Keratinocyte (primary cell): ENCODE data around the gene ALDOA. TPM values are rescaled to one million over a fixed set of nuclear protein-coding genes. Genes with fewer than 3 reads are reported as not detected.

Source experiments
- DNase-seq: peaks from one replicate; pipeline ENCODE4 v3.0.0-alpha.2; 2011; ENCODE audit warnings: low read depth, missing footprints, low spot score
- FAIRE-seq: peaks from 2 replicates; lab custom pipeline; 2011; peaks lifted over from hg19 to GRCh38; lab: Jason Lieb, UNC
- H2AFZ ChIP-seq: 2 replicates; pipeline ENCODE4 v1.6.0; 2012; ENCODE audit warnings: low read length, control low read depth, inconsistent platforms; ENCODE audit not compliant: control insufficient read depth
- H3K27ac ChIP-seq: 2 replicates; pipeline ENCODE4 v1.5.1; 2011; ENCODE audit warnings: low read length; ENCODE audit not compliant: control insufficient read depth, insufficient read depth
- H3K27me3 ChIP-seq: 3 replicates; pipeline ENCODE4 v1.6.0; 2011; ENCODE audit warnings: low read length; ENCODE audit not compliant: control insufficient read depth, insufficient read depth; ENCODE audit errors: extremely low read depth
- H3K36me3 ChIP-seq, 2 experiments: 2 replicates in 1 of 2; 3 replicates in 1 of 2; pipeline ENCODE4 v1.5.1; 2011; ENCODE audit warnings: low read length in 2 of 2, mild to moderate bottlenecking in 1 of 2; ENCODE audit not compliant: control insufficient read depth in 2 of 2, insufficient read depth in 2 of 2; ENCODE audit errors: extremely low read depth in 1 of 2
- H3K4me1 ChIP-seq: 3 replicates; pipeline ENCODE4 v1.5.1; 2011; ENCODE audit warnings: low read length; ENCODE audit not compliant: control insufficient read depth, insufficient read depth; ENCODE audit errors: extremely low read depth
- H3K4me2 ChIP-seq: 3 replicates; pipeline ENCODE4 v1.6.0; 2011; ENCODE audit warnings: low read depth, low read length; ENCODE audit not compliant: control insufficient read depth, insufficient read depth; ENCODE audit errors: extremely low read depth
- H3K4me3 ChIP-seq, 3 experiments: fragments of 200-600 bp in 1 of 3; sonication (generic) in 1 of 3; 2 replicates in 2 of 3; 3 replicates in 1 of 3; pipeline ENCODE4 v1.5.1; 2011 to 2016; ENCODE audit warnings: low read length in 3 of 3, mild to moderate bottlenecking in 3 of 3, control low read depth in 2 of 3, inconsistent platforms in 1 of 3, low read depth in 1 of 3, mixed read lengths in 1 of 3, mixed run types in 1 of 3, moderate library complexity in 1 of 3; ENCODE audit not compliant: control insufficient read depth in 2 of 3, insufficient read depth in 2 of 3; ENCODE audit errors: extremely low read depth in 1 of 3
- H3K79me2 ChIP-seq: 2 replicates; pipeline ENCODE4 v1.6.0; 2012; ENCODE audit warnings: low read length; ENCODE audit not compliant: control insufficient read depth, insufficient read depth
- H3K9ac ChIP-seq: 3 replicates; pipeline ENCODE4 v1.6.0; 2011; ENCODE audit warnings: low read length; ENCODE audit not compliant: control insufficient read depth, insufficient read depth; ENCODE audit errors: extremely low read depth
- H3K9me1 ChIP-seq: 3 replicates; pipeline ENCODE4 v1.6.0; 2011; ENCODE audit warnings: low read length; ENCODE audit not compliant: control insufficient read depth, insufficient read depth; ENCODE audit errors: extremely low read depth
- H3K9me3 ChIP-seq: 2 replicates; pipeline ENCODE4 v1.5.1; 2012; ENCODE audit warnings: low read depth, low read length; ENCODE audit not compliant: control insufficient read depth
- H4K20me1 ChIP-seq: 3 replicates; pipeline ENCODE4 v1.6.0; 2011; ENCODE audit warnings: low read length; ENCODE audit not compliant: control insufficient read depth, insufficient read depth; ENCODE audit errors: extremely low read depth
- EZH2 ChIP-seq: IDR thresholded peaks from one replicate; pipeline ENCODE4 v1.6.1; 2012; ENCODE audit warnings: inconsistent platforms, mild to moderate bottlenecking, low read length, moderate library complexity
- dilution Hi-C: fragments of 300-500 bp; cut with MboI; formaldehyde crosslinking; loops from one replicate; pipeline ENCODE4 v1.7.0; 2020; ENCODE audit warnings: low sequenced_read_pairs; ENCODE audit not compliant: extremely low pct_ligation_motif_present
- polyA plus RNA-seq, 5 experiments: library from polyadenylated mRNA; depleted of rRNA in 3 of 5; stranded (reverse) in 3 of 5; stranded (forward) in 1 of 5; unstranded in 1 of 5; fragments of >200 nt; gene quantifications; 1 replicate in 1 of 5; 2 replicates in 3 of 5; 3 replicates in 1 of 5; pipeline versions ENCODE4 v1.2.1 to v1.2.3, GENCODE V29; 2011 to 2012; ENCODE audit warnings: missing spikeins in 2 of 5, low read depth in 1 of 5, low replicate concordance in 1 of 5
- TF ChIP-seq, protein P1 (sequence below), 3 experiments: IDR thresholded peaks in 1 of 3; conservative IDR thresholded peaks in 1 of 3; optimal IDR thresholded peaks in 1 of 3; 2 replicates in 2 of 3; 3 replicates in 1 of 3; pipeline versions ENCODE3 to v1.5.1; 2011; ENCODE audit warnings: low read length in 3 of 3, mild to moderate bottlenecking in 3 of 3, moderate library complexity in 2 of 3, control low read depth in 1 of 3, inconsistent platforms in 1 of 3; ENCODE audit not compliant: insufficient read depth in 2 of 3; ENCODE audit errors: extremely low read depth in 1 of 3

The ALDOA gene
- polyA plus RNA-seq, 1 donor (not counting 4 experiments of a cell fraction or from before 2014, with no cell fraction given), result 800 TPM

DNA sequence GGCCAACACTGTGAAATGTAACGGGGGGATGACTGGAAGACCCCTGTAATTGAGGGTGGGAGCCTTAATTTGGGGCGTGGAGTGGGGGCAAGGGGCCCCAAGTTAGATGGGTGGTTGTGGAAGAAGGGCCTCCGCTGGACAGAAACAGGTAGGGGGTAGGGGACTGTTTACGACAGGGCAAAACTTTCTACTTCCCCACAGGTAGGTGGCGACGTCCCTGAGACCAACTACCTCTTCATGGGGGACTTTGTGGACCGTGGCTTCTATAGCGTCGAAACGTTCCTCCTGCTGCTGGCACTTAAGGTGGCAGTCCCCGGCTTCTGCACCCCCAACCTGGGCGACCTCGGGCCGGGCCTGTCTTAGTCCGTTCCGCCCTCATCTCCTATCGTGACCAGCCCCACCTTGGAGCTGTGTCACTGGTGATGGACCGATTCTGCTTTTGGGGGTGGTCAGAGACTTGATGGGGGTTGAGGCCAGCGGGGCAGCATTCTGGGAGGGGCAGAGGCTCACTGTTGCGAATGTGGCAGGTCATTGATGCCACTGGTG, 17.1 kb downstream of the ALDOA start:
- H3K36me3 ChIP-seq, result peaks cover 47 to 56% of the 10 kb centered on the region in 2 experiments

DNA sequence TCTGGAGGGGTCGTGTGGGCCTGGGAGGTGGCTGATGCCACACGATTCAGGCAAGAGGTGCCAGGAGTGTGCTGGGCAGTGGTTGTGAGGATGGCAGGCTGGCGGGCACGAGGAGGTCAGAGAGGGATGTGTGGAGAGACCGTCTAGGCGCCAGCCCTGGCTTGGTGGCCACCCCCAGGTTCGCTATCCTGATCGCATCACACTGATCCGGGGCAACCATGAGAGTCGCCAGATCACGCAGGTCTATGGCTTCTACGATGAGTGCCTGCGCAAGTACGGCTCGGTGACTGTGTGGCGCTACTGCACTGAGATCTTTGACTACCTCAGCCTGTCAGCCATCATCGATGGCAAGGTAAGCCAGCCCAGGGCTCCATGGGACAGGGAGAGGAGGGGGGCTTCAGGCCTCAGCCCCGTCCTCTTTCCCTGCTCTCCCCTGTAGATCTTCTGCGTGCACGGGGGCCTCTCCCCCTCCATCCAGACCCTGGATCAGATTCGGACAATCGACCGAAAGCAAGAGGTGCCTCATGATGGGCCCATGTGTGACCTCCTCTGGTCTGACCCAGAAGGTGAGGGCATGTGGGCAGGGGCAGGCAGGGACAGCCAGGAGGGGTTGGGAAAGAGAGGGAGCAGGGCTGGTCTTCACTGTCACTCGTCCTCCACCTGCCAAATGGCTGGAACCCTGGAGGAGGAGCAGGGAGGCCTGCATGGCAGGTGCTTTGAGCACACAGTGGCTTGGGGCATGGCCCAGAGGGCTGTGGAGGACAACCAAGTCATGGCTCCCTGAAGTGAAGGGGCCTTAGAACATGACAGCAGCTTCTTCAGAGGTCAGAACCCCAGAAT, 17.9 kb downstream of the ALDOA start:
- no peak for DNase-seq
- Histone ChIP-seq H3K36me3 (peaks cover 42 to 48% of the 10 kb centered on the region in 2 experiments), H3K9ac (no peak overlapping the region), H3K9me1 (no peaks in the 10 kb centered on the region), H3K4me3 (no peak overlapping the region), H3K79me2 (peaks cover 28% of the 10 kb centered on the region), H3K9me3 (no peaks in the 10 kb centered on the region), H3K4me1 (peaks cover 2% of the 10 kb centered on the region), H4K20me1 (peaks cover 5% of the 10 kb centered on the region), H2AFZ (no peak overlapping the region), H3K27me3 (no peaks in the 10 kb centered on the region), H3K27ac (no peak overlapping the region), H3K4me2 (no peak overlapping the region)
- FAIRE-seq, result no peak
- dilution Hi-C loops, result no loop called here
- no peak for TF ChIP-seq EZH2
- TF ChIP-seq, protein P1, sequence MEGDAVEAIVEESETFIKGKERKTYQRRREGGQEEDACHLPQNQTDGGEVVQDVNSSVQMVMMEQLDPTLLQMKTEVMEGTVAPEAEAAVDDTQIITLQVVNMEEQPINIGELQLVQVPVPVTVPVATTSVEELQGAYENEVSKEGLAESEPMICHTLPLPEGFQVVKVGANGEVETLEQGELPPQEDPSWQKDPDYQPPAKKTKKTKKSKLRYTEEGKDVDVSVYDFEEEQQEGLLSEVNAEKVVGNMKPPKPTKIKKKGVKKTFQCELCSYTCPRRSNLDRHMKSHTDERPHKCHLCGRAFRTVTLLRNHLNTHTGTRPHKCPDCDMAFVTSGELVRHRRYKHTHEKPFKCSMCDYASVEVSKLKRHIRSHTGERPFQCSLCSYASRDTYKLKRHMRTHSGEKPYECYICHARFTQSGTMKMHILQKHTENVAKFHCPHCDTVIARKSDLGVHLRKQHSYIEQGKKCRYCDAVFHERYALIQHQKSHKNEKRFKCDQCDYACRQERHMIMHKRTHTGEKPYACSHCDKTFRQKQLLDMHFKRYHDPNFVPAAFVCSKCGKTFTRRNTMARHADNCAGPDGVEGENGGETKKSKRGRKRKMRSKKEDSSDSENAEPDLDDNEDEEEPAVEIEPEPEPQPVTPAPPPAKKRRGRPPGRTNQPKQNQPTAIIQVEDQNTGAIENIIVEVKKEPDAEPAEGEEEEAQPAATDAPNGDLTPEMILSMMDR (optimal IDR thresholded peaks at IDR 0.05 in 1 of 3, IDR thresholded peaks at IDR 0.05 in 1 of 3, conservative IDR thresholded peaks at IDR 0.05 in 1 of 3; ENCODE audit: extremely low read depth in 1 of 3, insufficient read depth in 2 of 3, low read length in 3 of 3), result no peak

More for the DNA sequence above, 17.1 kb downstream of the ALDOA start:
- Histone ChIP-seq H2AFZ (no peak overlapping the region), H3K4me1 (peaks cover 6% of the 10 kb centered on the region), H4K20me1 (peaks cover 8% of the 10 kb centered on the region), H3K9me1 (no peaks in the 10 kb centered on the region), H3K27ac (no peak overlapping the region), H3K4me3 (no peak overlapping the region), H3K79me2 (peaks cover 36% of the 10 kb centered on the region), H3K9ac (no peak overlapping the region), H3K9me3 (no peaks in the 10 kb centered on the region), H3K4me2 (no peak overlapping the region), H3K27me3 (no peaks in the 10 kb centered on the region)
- FAIRE-seq, result no peak
- dilution Hi-C loops, result no loop called here
- DNase-seq, result no peak
- no peak for TF ChIP-seq EZH2
- TF ChIP-seq, protein P1 (optimal IDR thresholded peaks at IDR 0.05 in 1 of 3, IDR thresholded peaks at IDR 0.05 in 1 of 3, conservative IDR thresholded peaks at IDR 0.05 in 1 of 3; ENCODE audit: extremely low read depth in 1 of 3, insufficient read depth in 2 of 3, low read length in 3 of 3), result peak; percentile 15 to 45 (median 18)
